Stimulated activated CD8-positive, alpha-beta memory T cell treated with anti-CD3 and anti-CD28 coated beads, Interleukin-2, amount 100 ng/mL, for 48 hours (primary cell): ENCODE data around the gene GALNT2.

Experiments used
- DNase-seq, 2 donors: peaks; one replicate each; pipeline ENCODE4 v3.0.0-alpha.2; 2020; ENCODE audit warnings: low read depth in 2 of 2

GALNT2 gene

DNA sequence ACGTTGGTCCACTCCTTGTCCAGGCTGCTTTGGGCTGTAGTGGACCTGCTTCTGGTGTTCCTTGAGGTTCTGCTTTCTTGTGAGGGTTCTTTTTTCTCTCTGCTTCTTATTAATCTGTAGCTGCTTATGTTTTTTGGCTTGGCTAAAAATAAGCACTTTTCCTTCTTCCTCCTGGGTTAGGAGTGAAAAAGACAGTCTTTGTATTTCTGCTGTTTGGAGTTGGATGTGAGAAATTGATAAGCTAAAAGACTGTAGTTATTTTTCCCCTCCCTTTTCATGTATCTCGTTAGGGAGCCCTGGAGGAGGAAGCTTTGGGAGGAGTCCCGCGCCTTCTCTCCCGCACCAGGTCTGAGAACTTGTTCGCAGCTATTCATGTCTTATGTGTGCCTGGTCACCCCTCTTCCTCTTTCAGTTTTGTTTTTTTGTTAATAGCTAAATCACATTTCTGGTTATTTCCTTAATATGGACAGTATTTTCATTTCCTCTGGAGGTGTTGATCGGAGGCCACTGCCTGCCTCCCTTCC lies 79.0 kb downstream of the GALNT2 start:
- no peak for DNase-seq

DNA sequence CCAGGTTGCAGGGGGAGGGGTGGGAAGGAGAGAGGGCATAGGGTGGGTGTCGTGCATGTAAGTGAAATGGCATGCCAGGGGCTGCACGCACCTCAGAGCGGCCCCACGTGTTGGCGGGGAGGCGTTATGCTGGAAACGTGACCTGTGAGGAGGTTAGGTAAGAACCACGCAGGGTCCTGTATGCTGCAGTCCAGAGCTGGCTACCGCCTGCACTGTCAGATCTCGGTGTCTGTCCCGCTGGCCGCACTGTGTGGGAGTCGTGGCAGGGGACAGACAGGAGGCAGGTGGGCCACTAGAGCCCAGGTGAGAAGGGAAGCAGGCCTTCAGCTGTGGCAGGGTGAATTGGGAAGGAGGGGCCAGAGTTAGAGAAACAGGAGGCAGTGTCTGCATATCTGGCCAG lies 79.7 kb downstream of the GALNT2 start:
- DNase-seq: no peak

DNA sequence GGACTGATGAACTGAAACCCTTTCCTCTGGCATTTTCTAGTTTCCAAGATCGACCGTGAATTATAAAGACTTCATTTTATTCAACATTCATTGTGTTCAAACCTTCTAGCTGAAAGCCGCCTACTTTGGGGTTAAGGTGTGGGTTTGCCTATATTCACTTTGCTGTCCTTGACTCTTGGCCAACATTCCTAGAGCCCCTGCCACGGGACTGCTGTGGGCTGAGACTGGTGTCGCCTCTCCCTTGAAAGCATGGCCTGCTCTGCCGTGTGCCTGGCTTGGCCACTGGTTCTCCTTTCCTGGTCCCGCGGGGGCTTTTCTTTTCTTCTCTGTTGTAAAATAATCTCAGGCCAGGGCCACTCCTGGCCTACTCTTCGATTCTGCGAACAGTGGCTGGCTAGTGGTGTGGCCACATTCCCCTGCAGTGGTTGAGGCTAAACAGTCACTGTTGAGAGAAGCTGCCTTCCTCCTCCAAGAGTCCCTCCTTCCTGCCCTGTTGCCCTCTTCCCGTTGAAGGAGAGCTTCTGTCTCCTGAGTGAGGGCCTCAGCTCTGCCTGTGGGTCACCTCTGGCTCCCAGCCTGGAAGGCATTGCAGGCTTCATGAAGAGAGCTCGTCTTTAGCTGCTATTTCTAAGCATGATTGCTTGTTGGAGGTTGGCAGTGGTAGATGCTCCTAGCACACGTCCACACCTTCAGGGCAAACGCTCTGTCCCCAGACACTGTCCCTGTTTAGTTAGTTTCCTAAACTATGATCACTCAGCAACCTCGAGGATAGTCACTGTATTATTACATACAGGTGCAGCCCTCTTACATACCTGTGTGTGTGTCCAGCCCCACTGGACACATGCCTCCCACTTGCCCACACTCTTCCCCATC lies 80.5 kb downstream of the GALNT2 start:
- no peak for DNase-seq

GRCh38 chr1:230148126-230148652 lies 81.2 kb downstream of the GALNT2 start:
- no peak for DNase-seq

- no peak for DNase-seq
Measured at GRCh38 chr1:230148768-230149469, 81.9 kb downstream of the GALNT2 start.

DNA sequence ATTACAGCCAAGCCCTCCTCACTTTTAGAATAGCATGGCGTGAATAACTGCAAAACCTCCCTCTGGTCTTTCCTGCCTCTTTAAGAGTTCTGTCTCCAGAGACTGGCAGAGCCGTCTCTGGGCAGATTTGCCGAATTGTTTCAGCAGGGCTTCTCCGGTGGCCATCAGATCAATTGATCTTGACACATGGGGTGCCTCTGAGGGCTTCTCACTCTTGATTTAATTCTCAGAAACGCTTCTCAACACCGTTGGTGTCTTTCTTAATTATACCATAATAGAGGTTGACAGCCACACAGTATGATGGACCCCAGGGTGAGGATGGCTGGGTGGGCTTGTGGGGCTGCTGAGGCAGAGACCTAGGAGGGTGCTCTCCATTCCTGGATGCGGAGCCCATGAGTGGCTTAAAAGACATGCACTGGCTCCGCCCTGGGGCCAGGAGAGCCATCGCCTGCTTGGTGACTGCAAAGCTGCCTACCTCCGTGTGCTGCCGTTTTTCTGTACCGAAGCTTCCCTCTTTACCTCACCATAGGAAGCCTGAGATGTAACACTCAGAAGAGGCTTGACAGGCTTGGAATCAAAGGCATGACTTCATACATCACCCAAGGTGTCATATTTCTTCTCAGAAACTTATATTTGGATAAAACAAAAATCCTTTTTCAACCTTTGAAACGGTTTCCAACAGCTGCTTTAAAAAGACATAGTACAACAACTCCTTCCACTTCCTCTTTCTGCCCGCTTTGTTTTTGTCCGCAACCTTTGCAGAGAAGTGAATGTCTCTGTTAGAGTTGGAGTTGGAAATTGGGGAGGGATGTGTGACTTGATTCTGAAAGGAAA lies 82.9 kb downstream of the GALNT2 start:
- DNase-seq: no peak

GRCh38 chr1:230150615-230151014 lies 83.6 kb downstream of the GALNT2 start:
- no peak for DNase-seq

DNA sequence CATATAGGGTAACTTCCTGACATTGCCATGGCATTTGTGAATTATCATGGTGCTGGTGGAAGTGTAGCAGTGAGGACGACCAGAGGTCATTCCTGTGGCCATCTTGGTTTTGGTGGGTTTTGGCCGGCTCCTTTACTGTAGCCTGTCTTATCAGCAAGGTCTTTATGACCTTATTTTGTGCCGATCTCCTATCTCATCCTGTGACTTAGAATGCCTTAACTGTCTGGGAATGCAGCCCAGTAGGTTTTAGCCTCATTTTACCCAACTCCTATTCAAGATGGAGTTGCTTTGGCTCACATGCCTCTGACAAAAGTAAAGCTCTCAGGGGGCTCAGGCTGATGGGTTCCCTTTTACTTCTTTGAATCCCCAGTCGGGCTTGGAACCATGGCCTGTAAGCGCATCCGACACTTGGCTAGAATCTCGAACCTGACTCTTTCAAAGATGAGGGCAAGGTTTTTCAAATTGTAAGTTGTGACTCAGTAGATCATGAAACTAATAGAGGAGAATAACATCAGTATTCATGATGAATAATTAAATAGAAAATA lies 85.0 kb downstream of the GALNT2 start:
- DNase-seq: no peak

DNA sequence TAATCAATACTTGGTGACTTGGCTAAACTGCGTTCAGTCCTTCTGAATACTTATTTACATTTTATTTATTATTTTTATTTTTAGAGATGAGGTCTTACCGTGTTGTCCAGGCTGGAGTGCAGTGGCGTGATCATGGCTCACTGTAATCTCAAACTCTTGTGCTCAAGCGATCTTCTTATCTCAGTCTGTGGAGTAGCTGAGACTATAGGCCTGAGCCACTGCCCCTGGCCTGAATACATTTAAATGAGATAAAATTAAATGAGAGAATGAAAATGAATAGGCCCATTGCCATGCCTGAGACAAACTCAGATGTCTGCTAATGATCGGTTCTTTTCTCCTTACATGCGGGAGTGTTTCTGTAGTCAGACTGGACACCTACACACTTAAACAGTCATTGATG lies 86.0 kb downstream of the GALNT2 start:
- DNase-seq: no peak

- no peak for DNase-seq
Measured at GRCh38 chr1:230153641-230154296, 86.7 kb downstream of the GALNT2 start.

- no peak for DNase-seq
Measured at GRCh38 chr1:230155021-230155420, 88.0 kb downstream of the GALNT2 start.

DNA sequence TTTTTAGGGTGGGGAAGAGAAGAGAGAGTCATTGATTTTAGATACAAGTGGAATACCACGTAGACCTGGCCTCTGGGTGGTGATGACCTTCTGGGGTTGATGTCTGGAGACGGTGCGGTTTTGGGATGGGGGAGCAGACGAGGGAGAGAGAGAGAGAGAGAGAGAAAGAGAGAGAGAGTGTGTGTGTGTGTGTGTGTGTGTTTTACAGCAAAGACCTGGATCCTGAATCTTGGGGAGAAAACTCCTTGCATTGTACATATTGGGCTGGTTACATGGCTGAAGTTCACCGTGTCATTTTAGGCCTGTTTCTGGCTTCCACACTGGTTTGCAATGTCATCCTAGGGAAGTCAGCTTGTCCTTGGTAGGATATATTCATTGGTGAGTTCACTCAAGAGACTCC lies 89.0 kb downstream of the GALNT2 start:
- DNase-seq: no peak

DNA sequence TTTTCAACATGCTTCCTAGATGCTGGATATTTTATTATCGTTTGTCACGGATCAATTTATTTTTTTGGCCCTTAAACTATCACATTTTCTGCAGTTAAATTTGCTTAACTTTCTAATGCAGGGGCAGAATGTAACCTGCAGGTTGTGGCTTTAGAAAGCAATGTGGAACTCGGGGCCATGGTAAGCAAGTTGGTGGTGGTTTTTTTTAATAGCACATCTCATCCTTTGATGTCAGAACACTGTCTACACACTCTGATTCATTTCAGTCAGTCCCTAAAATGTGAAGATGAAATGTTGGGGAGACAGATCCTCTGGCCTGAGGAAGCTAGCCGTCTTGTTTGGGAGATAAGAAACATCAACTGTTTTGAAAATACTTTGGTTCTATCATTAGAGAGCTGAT lies 89.5 kb downstream of the GALNT2 start:
- DNase-seq: no peak

DNA sequence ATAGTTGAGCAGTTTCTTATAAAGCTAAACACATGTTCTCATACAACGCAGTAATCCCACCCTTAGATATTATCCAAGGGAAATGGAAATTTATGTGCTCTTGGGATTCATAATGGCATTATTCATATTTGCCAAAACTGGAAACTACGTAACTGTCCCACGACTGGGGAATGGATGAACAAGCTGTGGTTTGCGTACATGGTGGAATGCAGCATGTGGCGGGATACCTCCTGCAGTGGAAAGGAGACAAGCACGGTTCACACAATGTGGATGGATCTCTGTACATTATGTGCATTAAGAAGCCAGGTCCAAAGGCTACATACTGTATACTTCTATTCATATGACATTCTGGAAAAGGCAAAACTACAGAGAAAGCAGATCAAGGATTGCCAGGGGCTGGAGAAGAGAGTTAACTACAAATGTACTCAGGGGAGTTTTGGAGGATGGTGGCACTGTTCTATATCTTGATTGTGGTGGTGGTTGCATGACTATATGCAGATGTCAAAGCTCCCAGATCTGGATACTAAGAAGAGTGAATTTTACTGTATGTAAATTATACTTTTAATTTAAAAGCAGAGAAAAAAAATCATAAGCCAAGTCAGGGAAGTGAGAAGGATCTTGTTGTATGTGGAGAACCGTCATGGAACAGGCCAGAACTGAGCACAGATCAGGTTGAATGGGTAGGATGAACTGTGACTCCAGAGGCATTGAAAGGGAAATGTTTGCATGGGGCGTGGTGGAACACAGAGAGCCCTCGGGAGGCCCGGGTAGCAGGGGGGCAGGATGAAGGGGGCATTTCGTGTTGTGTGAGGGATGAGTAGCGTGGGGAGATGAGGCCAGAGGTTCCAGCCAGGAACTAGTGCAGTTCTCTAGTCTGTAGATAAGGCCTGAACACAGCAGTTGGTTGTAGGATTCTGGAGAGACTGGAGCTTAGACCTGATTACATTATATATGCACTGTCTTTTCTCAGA lies 90.7 kb downstream of the GALNT2 start:
- no peak for DNase-seq

DNA sequence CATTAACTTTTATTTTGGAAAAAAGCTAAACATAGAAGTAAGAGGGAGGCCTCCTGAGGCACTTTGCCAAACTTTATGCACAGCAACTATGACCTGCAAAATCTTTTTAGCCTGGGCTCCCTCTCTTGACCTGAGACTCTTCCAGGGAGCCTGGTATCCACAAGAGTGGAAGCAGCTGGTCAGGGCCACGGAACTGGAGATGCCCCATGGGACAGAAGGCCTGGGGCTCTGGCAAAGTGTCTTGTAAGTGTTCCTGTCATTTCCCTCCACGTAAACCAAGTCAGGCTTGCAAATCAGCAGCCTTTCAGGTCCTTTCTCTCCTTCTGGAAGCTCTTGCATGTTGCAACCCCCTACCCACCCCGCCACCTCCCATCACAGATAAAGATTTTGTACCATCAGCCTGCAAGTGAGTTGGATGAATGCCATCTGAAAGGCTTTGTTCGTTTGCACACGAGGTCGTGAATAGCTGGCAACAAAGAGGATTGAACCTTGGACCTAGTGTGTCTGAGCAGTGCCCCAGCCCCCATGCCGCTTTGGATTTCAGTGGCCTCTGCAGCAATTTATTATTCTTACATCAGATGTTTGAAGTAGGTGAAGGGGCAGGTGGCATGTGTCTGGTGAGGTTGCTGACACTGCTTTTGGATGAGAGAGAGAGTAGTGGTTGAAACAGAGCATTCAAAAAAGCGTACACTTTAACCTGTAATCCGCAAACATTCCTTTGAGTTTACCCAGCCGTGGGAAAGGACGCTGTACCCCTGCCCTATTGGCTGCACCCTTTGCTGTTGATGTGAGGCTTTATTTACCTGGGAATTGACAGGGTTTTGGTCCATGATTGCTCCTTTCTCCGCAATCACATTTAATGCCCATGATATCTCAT lies 91.6 kb downstream of the GALNT2 start:
- no peak for DNase-seq

- no peak for DNase-seq
Measured at GRCh38 chr1:230159580-230159979, 92.5 kb downstream of the GALNT2 start.

GRCh38 chr1:230160957-230161771 lies 94.1 kb downstream of the GALNT2 start:
- DNase-seq: no peak

- DNase-seq: no peak
Measured at GRCh38 chr1:230163205-230163604, 96.2 kb downstream of the GALNT2 start.
